Breast epithelium (tissue), 3 donors: ENCODE data around the gene SIGLEC7.

Experiments used
- CTCF ChIP-seq, 3 donors: fragments of 450-650 bp; IDR thresholded peaks; one replicate each; pipeline ENCODE4 v1.5.1; 2016 to 2017; ENCODE audit warnings: antibody characterized with exemption in 3 of 3, mild to moderate bottlenecking in 3 of 3, moderate library complexity in 3 of 3
- POLR2AphosphoS5 ChIP-seq, 3 donors: sonication (generic); formaldehyde crosslinking; IDR thresholded peaks; one replicate each; pipeline ENCODE4 v1.6.1; 2017; ENCODE audit warnings: antibody characterized with exemption in 3 of 3

DNA sequence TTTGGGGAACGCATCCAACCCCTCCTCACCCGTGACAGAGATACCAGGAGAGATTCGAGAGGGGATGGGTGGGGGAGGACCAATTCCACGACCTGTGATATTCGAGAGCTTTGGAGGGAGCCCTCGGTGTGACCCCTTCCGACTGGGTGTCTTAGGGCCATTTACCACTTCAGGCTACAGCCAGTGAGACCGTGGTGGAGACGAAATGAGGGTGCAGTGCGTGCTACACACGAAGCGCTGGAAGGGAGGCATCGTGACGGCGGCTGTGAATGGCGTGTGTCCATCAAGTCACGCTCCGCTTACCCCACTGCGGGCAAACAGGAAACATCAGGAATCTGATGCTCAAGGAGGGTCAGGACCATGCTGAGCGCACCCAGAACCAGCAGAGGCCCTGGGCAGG is 44.3 kb upstream of the SIGLEC7 start:
- TF ChIP-seq CTCF (IDR thresholded peaks at IDR 0.05): no peak
- TF ChIP-seq POLR2AphosphoS5 (IDR thresholded peaks at IDR 0.05): no peak
